ENCODE measurements around the gene DLG2. TPM values are rescaled to one million over a fixed set of nuclear protein-coding genes. Genes with fewer than 3 reads are reported as not detected.

The DLG2 gene
- total and polyA plus RNA-seq, 4 donors: 1.3 to 23.3 (median 10.9) TPM

- no peak overlapping the region for H3K27ac ChIP-seq (ENCODE audit: low read depth in 1 of 2, low read length in 2 of 2)
- no peaks in the 10 kb centered on the region for H3K27me3 ChIP-seq (ENCODE audit: control insufficient read depth in 1 of 2, insufficient read depth in 2 of 2, low read length in 1 of 2)
- DNase-seq: no peak
- H3K36me3 ChIP-seq (ENCODE audit: control insufficient read depth in 1 of 2, insufficient read depth in 2 of 2, low read length in 1 of 2): no peaks in the 10 kb centered on the region
- ATAC-seq (ENCODE audit: low FRiP score): no peak
- H3K4me1 ChIP-seq (ENCODE audit: control insufficient read depth in 1 of 2, insufficient read depth in 2 of 2, low read length in 2 of 2): no peaks in the 10 kb centered on the region
- H3K9me3 ChIP-seq (ENCODE audit: control insufficient read depth, low read length): no peaks in the 10 kb centered on the region
- no peak overlapping the region for H3K4me3 ChIP-seq (ENCODE audit: low read length in 2 of 2)
- intact Hi-C loops (cut with DNase I): loop anchor here (10.0 kb wide), 2 partner anchors 948 to 1128 kb away; no protein-coding TSS in a partner anchor
- 76 to 96% methylated on average over 3 of the region's 3 CpGs for WGBS, 2 donors
Measured at GRCh38 chr11:83813296-83813695, 1813.8 kb downstream of the DLG2 start.

DNA sequence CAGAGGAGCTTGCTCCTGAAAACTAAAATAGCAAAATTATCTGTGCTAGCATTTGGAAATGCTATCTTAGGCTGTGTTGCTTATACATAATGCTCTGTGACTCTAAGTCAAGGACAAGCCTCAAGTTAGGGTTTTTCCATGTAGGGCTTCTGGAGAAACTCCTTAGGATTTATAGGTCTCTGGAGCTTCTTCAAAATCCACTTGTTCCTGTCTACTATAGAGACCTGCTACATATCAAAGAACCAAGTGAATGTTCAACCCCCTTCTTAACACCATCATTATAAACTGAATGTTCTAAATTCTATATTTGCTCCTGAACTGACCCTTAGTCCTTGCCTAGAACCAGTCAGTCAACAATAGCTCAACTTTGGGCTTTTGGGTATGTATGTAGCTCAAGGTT is 1817.9 kb downstream of the DLG2 start:
- no peaks in the 10 kb centered on the region for H3K36me3 ChIP-seq (ENCODE audit: control insufficient read depth in 1 of 2, insufficient read depth in 2 of 2, low read length in 1 of 2)
- no peaks in the 10 kb centered on the region for H3K27me3 ChIP-seq (ENCODE audit: control insufficient read depth in 1 of 2, insufficient read depth in 2 of 2, low read length in 1 of 2)
- intact Hi-C loops (cut with DNase I): no loop called here
- H3K27ac ChIP-seq (ENCODE audit: low read depth in 1 of 2, low read length in 2 of 2): no peak overlapping the region
- no peaks in the 10 kb centered on the region for H3K9me3 ChIP-seq (ENCODE audit: control insufficient read depth, low read length)
- H3K4me3 ChIP-seq (ENCODE audit: low read length in 2 of 2): no peak overlapping the region
- no peak for DNase-seq
- ATAC-seq (ENCODE audit: low FRiP score): no peak
- H3K4me1 ChIP-seq (ENCODE audit: control insufficient read depth in 1 of 2, insufficient read depth in 2 of 2, low read length in 2 of 2): no peaks in the 10 kb centered on the region

GRCh38 chr11:83801799-83802198 is 1825.3 kb downstream of the DLG2 start:
- no peaks in the 10 kb centered on the region for H3K27me3 ChIP-seq (ENCODE audit: control insufficient read depth in 1 of 2, insufficient read depth in 2 of 2, low read length in 1 of 2)
- no peaks in the 10 kb centered on the region for H3K9me3 ChIP-seq (ENCODE audit: control insufficient read depth, low read length)
- H3K4me3 ChIP-seq (ENCODE audit: low read length in 2 of 2): no peak overlapping the region
- no peak overlapping the region for H3K27ac ChIP-seq (ENCODE audit: low read depth in 1 of 2, low read length in 2 of 2)
- ATAC-seq (ENCODE audit: low FRiP score) (no peak), DNase-seq (no peak)
- intact Hi-C loops (cut with DNase I): no loop called here
- no peaks in the 10 kb centered on the region for H3K4me1 ChIP-seq (ENCODE audit: control insufficient read depth in 1 of 2, insufficient read depth in 2 of 2, low read length in 2 of 2)
- no peaks in the 10 kb centered on the region for H3K36me3 ChIP-seq (ENCODE audit: control insufficient read depth in 1 of 2, insufficient read depth in 2 of 2, low read length in 1 of 2)
- 78 to 80% methylated on average over 1 of the region's 1 CpG for WGBS, 2 donors

DNA sequence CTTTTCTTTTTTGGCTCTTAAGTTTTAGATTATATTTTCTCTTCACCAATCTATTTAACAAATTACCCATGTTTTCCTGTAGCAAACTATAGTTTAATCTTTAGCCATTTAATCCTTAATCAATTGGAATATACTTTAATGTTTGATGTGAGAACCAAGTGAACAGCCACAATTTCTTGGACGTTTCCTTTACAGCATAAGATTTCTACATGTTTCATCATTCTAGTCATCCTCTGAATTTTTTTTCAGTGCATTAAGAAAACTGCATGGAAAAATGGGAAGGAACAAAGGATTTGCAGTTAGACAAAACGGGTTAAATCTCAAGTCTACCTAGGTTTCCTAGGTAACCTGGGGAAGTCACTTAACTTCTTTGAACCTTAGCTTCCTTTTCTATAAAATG is 1833.8 kb downstream of the DLG2 start:
- intact Hi-C loops (cut with DNase I): no loop called here
- no peaks in the 10 kb centered on the region for H3K36me3 ChIP-seq (ENCODE audit: control insufficient read depth in 1 of 2, insufficient read depth in 2 of 2, low read length in 1 of 2)
- no peak for ATAC-seq (ENCODE audit: low FRiP score)
- no peaks in the 10 kb centered on the region for H3K27me3 ChIP-seq (ENCODE audit: control insufficient read depth in 1 of 2, insufficient read depth in 2 of 2, low read length in 1 of 2)
- H3K9me3 ChIP-seq (ENCODE audit: control insufficient read depth, low read length): no peaks in the 10 kb centered on the region
- no peak overlapping the region for H3K4me3 ChIP-seq (ENCODE audit: low read length in 2 of 2)
- DNase-seq: no peak
- 47 to 54% methylated on average over 2 of the region's 2 CpGs for WGBS, 2 donors
- H3K27ac ChIP-seq (ENCODE audit: low read depth in 1 of 2, low read length in 2 of 2): no peak overlapping the region
- H3K4me1 ChIP-seq (ENCODE audit: control insufficient read depth in 1 of 2, insufficient read depth in 2 of 2, low read length in 2 of 2): no peaks in the 10 kb centered on the region

DNA sequence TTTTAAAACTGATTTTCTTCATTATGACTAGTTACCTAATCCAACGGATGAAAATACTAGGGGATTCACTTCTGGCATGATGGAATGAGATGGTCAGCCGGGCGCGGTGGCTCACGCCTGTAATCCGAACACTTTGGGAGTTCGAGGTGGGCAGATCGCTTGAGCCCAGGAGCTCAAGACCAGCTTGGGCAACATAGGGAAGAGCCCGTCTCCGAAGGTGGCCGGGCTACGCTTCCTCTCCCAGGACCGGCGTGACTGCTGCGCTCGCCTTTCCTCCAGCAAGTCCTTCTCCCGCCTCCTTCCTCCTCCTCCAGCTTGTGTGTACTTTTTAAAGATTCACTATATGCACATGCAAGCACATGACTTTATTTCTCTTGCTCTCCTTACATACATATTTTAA is 1835.6 kb downstream of the DLG2 start:
- ATAC-seq (ENCODE audit: low FRiP score) (no peak), DNase-seq (no peak)
- Histone ChIP-seq H3K4me1 (ENCODE audit: control insufficient read depth in 1 of 2, insufficient read depth in 2 of 2, low read length in 2 of 2) (no peaks in the 10 kb centered on the region), H3K9me3 (ENCODE audit: control insufficient read depth, low read length) (no peaks in the 10 kb centered on the region), H3K36me3 (ENCODE audit: control insufficient read depth in 1 of 2, insufficient read depth in 2 of 2, low read length in 1 of 2) (no peaks in the 10 kb centered on the region), H3K27me3 (ENCODE audit: control insufficient read depth in 1 of 2, insufficient read depth in 2 of 2, low read length in 1 of 2) (no peaks in the 10 kb centered on the region), H3K4me3 (ENCODE audit: low read length in 2 of 2) (no peak overlapping the region), H3K27ac (ENCODE audit: low read depth in 1 of 2, low read length in 2 of 2) (no peak overlapping the region)
- intact Hi-C loops (cut with DNase I): no loop called here
- WGBS, 2 donors: 87 to 94% methylated on average over 17 of the region's 17 CpGs

GRCh38 chr11:83785942-83786341 is 1841.2 kb downstream of the DLG2 start:
- Histone ChIP-seq H3K36me3 (ENCODE audit: control insufficient read depth in 1 of 2, insufficient read depth in 2 of 2, low read length in 1 of 2) (no peaks in the 10 kb centered on the region), H3K27me3 (ENCODE audit: control insufficient read depth in 1 of 2, insufficient read depth in 2 of 2, low read length in 1 of 2) (no peaks in the 10 kb centered on the region), H3K4me3 (ENCODE audit: low read length in 2 of 2) (no peak overlapping the region), H3K4me1 (ENCODE audit: control insufficient read depth in 1 of 2, insufficient read depth in 2 of 2, low read length in 2 of 2) (no peaks in the 10 kb centered on the region), H3K9me3 (ENCODE audit: control insufficient read depth, low read length) (no peaks in the 10 kb centered on the region), H3K27ac (ENCODE audit: low read depth in 1 of 2, low read length in 2 of 2) (no peak overlapping the region)
- 73 to 82% methylated on average over 2 of the region's 2 CpGs for WGBS, 2 donors
- no peak for ATAC-seq (ENCODE audit: low FRiP score)
- intact Hi-C loops (cut with DNase I): no loop called here
- no peak for DNase-seq

DNA sequence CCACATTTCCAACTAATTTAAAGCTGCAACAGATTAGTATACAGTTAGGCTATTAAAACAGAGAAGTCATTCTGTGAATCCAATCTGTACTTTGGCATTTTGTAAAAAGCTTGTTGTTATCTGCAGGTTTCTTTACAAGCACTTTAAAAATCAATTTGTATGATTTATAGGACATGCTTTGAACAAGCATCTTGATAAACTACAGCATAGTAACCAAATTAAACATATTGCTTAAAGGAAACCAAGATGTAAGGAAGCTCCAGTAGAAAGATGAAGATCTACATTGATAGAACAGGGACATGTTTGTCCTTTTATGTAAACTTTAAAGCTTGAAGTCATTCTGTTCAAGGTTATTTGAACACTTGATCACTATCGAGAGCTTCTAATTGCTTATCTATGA is 1842.7 kb downstream of the DLG2 start:
- Histone ChIP-seq H3K27ac (ENCODE audit: low read depth in 1 of 2, low read length in 2 of 2) (no peak overlapping the region), H3K27me3 (ENCODE audit: control insufficient read depth in 1 of 2, insufficient read depth in 2 of 2, low read length in 1 of 2) (no peaks in the 10 kb centered on the region), H3K4me3 (ENCODE audit: low read length in 2 of 2) (no peak overlapping the region), H3K36me3 (ENCODE audit: control insufficient read depth in 1 of 2, insufficient read depth in 2 of 2, low read length in 1 of 2) (no peaks in the 10 kb centered on the region), H3K9me3 (ENCODE audit: control insufficient read depth, low read length) (no peaks in the 10 kb centered on the region), H3K4me1 (ENCODE audit: control insufficient read depth in 1 of 2, insufficient read depth in 2 of 2, low read length in 2 of 2) (no peaks in the 10 kb centered on the region)
- ATAC-seq (ENCODE audit: low FRiP score) (no peak), DNase-seq (no peak)
- 91 to 100% methylated on average over 1 of the region's 1 CpG for WGBS, 2 donors
- intact Hi-C loops (cut with DNase I): no loop called here

GRCh38 chr11:83782329-83782728 is 1844.8 kb downstream of the DLG2 start:
- H3K27ac ChIP-seq (ENCODE audit: low read depth in 1 of 2, low read length in 2 of 2): no peak overlapping the region
- no peaks in the 10 kb centered on the region for H3K4me1 ChIP-seq (ENCODE audit: control insufficient read depth in 1 of 2, insufficient read depth in 2 of 2, low read length in 2 of 2)
- H3K36me3 ChIP-seq (ENCODE audit: control insufficient read depth in 1 of 2, insufficient read depth in 2 of 2, low read length in 1 of 2): no peaks in the 10 kb centered on the region
- 35 to 48% methylated on average over 1 of the region's 1 CpG for WGBS, 2 donors
- no peaks in the 10 kb centered on the region for H3K9me3 ChIP-seq (ENCODE audit: control insufficient read depth, low read length)
- H3K4me3 ChIP-seq (ENCODE audit: low read length in 2 of 2): no peak overlapping the region
- no peaks in the 10 kb centered on the region for H3K27me3 ChIP-seq (ENCODE audit: control insufficient read depth in 1 of 2, insufficient read depth in 2 of 2, low read length in 1 of 2)
- intact Hi-C loops (cut with DNase I): no loop called here
- no peak for ATAC-seq (ENCODE audit: low FRiP score)
- DNase-seq: no peak

DNA sequence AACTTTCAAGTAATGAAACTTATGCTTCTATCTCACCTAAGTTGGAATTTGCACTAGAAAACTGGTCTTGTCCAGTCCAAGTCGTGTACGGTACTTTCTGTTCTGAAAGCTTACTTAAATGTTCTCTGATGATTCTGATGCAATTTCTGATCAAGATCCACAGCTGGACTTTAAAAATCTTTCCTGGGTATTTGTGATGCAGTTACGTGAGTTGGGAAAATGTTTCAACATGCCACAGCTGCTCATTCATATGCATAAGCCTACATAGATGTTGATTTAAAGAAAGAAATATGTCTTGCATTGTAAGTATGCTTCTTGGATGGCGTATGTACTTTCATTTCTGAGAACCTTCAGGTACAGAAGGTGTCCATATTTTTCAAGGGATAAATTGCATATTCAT is 1847.3 kb downstream of the DLG2 start:
- no peaks in the 10 kb centered on the region for H3K9me3 ChIP-seq (ENCODE audit: control insufficient read depth, low read length)

More for the DNA sequence above, 1847.3 kb downstream of the DLG2 start:
- ATAC-seq (ENCODE audit: low FRiP score) (no peak), DNase-seq (no peak)
- H3K4me1 ChIP-seq (ENCODE audit: control insufficient read depth in 1 of 2, insufficient read depth in 2 of 2, low read length in 2 of 2): no peaks in the 10 kb centered on the region
- H3K36me3 ChIP-seq (ENCODE audit: control insufficient read depth in 1 of 2, insufficient read depth in 2 of 2, low read length in 1 of 2): no peaks in the 10 kb centered on the region
- H3K27me3 ChIP-seq (ENCODE audit: control insufficient read depth in 1 of 2, insufficient read depth in 2 of 2, low read length in 1 of 2): no peaks in the 10 kb centered on the region
- intact Hi-C loops (cut with DNase I): no loop called here
- no peak overlapping the region for H3K27ac ChIP-seq (ENCODE audit: low read depth in 1 of 2, low read length in 2 of 2)
- no peak overlapping the region for H3K4me3 ChIP-seq (ENCODE audit: low read length in 2 of 2)
- 70 to 76% methylated on average over 4 of the region's 4 CpGs for WGBS, 2 donors

All from aorta (tissue), 5 donors.